Measurements from ENCODE around the gene KANTR.

KANTR gene
- long read RNA-seq, donor 1: 0 reads
- long read RNA-seq, donor 2, partial matches to known transcripts: 6 of 6 reads
- long read RNA-seq, donor 2, other reads (novel, unspliced or antisense): 0 of 6 reads
- long read RNA-seq, donor 3: 0 reads
- long read RNA-seq, donor 4, partial matches to known transcripts: 0 of 1 reads
- long read RNA-seq, donor 4, other reads (novel, unspliced or antisense): 0 of 1 reads
- long read RNA-seq, donor 5: 0 reads
- long read RNA-seq, donor 6: 0 reads
- long read RNA-seq, donor 7, partial matches to known transcripts: 30 of 30 reads
- long read RNA-seq, donor 7, other reads (novel, unspliced or antisense): 0 of 30 reads
- long read RNA-seq, donor 8, full-length matches to known transcripts: 1 of 1 reads
- long read RNA-seq, donor 8, partial matches to known transcripts: 0 of 1 reads
- long read RNA-seq, donor 8, other reads (novel, unspliced or antisense): 0 of 1 reads

- DNase-seq: peak; percentile 86
Measured at GRCh38 chrX:53093748-53094581, at the start of gene KANTR. TSS of gene KANTR (plus strand) at chrX:53094142. CDS start at chrX:53124273, 30,131 bp downstream.

GRCh38 chrX:53044995-53045394, 48.9 kb upstream of the KANTR start:
- DNase-seq: no peak

GRCh38 chrX:53047228-53047627, 46.7 kb upstream of the KANTR start:
- no peak for DNase-seq

- peak; percentile 75 for DNase-seq
Measured at GRCh38 chrX:53048169-53049126, 45.5 kb upstream of the KANTR start, which contains the start of gene GPR173. TSS of gene GPR173 (plus strand) at chrX:53048789. CDS start at chrX:53076622, 27,833 bp downstream.

- DNase-seq: no peak
Measured at GRCh38 chrX:53049127-53049517, 44.8 kb upstream of the KANTR start.

- no peak for DNase-seq
Measured at GRCh38 chrX:53050841-53051240, 43.1 kb upstream of the KANTR start.

GRCh38 chrX:53055244-53055849, 38.6 kb upstream of the KANTR start:
- DNase-seq: no peak

GRCh38 chrX:53056292-53056691, 37.6 kb upstream of the KANTR start:
- no peak for DNase-seq

GRCh38 chrX:53065104-53065503, 28.8 kb upstream of the KANTR start:
- DNase-seq: no peak

- DNase-seq: no peak
Measured at GRCh38 chrX:53071064-53071463, 22.9 kb upstream of the KANTR start.

GRCh38 chrX:53071604-53072417, 22.1 kb upstream of the KANTR start:
- DNase-seq: peak; percentile 62

GRCh38 chrX:53072418-53073114, 21.4 kb upstream of the KANTR start:
- no peak for DNase-seq

GRCh38 chrX:53073115-53073586, 20.8 kb upstream of the KANTR start:
- DNase-seq: no peak

GRCh38 chrX:53075011-53075410, 18.9 kb upstream of the KANTR start:
- DNase-seq: no peak

GRCh38 chrX:53076671-53077070, 17.3 kb upstream of the KANTR start:
- no peak for DNase-seq

- DNase-seq: no peak
Measured at GRCh38 chrX:53077207-53078197, 16.4 kb upstream of the KANTR start.

- no peak for DNase-seq
Measured at GRCh38 chrX:53078943-53079342, 15.0 kb upstream of the KANTR start.

All from right kidney (tissue), 9 donors.